ENCODE measurements around the gene HEXD.

DNA sequence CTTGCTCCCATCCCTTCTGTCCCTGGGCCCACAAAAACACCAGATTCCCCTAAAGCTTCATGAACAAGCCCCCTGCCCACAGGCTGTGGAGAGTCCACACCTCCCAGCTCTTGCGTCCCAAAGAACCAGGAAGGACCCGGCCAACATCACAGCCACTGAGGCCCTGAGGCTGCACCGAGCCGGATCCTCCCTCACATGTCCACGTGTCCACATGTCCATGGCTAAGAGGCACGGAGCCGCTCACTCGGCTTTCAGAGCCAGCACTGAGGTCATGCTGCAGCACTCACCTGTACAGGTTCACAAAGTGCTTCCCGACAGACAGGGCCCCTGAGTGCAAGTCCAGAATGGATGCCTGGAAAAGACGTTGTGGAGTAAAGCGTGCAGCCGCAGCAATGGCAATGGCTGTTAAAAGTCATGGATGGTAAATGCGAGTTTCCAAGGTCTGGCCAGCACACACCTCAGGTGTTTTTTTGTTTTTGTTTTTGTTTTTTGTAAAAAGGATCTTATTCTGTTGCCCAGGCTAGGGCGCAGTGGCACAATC, 11.9 kb upstream of the HEXD start:
- TF ChIP-seq CTCF (conservative IDR thresholded peaks at IDR 0.05; ENCODE audit: low read length) = no peak
- TF ChIP-seq EZH2phosphoT487 (IDR thresholded peaks at IDR 0.05; ENCODE audit: borderline replicate concordance, low read depth, low read length) = no peak
